T-helper 1 cell treated with Interleukin-12 subunit alpha and Interleukin-12 subunit beta and Interleukin-4 antibody, amounts not matched to agents 30 ng/mL and 1 ng/mL, for 36 hours (primary cell): Measurements from ENCODE around the gene PLA2G1B. TPM values are rescaled to one million over a fixed set of nuclear protein-coding genes. Genes with fewer than 3 reads are reported as not detected.

Experiments used
- intact Hi-C: fragments of 100-400 bp; cut with micrococcal nuclease; formaldehyde crosslinking; loops from one replicate; pipeline ENCODE4 v1.15.1; 2024
- total RNA-seq: library from RNA; stranded (reverse); gene quantifications from 2 replicates; pipeline ENCODE4 v1.2.3, GENCODE V29; 2022

Gene PLA2G1B
- total RNA-seq, 1 donor from 2014 or later, result not detected

- intact Hi-C loops, result no loop called here
These were observed 649 bp upstream of the PLA2G1B start for GRCh38 chr12:120328228-120328627.

- intact Hi-C loops, result loop anchor here (1.0 to 2.0 kb wide), 14 partner anchors 8 to 390 kb away; partner anchors contain the start of genes COX6A1, DYNLL1, POP5 and PXN
These were observed 2.6 kb downstream of the PLA2G1B start for GRCh38 chr12:120324841-120325417.

GRCh38 chr12:120323772-120324171 is 3.8 kb downstream of the PLA2G1B start:
- intact Hi-C loops, result loop anchor here (2.0 kb wide), 5 partner anchors 31 to 391 kb away; partner anchors contain the start of genes COX6A1, PXN and RNU4-1

- intact Hi-C loops, result no loop called here
These were observed 6.0 kb downstream of the PLA2G1B start for GRCh38 chr12:120321382-120322202.

- intact Hi-C loops, result loop anchor here (1.0 kb wide), 15 partner anchors 8 to 440 kb away; partner anchors contain the start of genes CIT, COX6A1, DYNLL1 and GATC
These were observed 10.1 kb downstream of the PLA2G1B start for GRCh38 chr12:120317224-120318105.

GRCh38 chr12:120316798-120317223 is 10.8 kb downstream of the PLA2G1B start:
- intact Hi-C loops, result loop anchor here (1.0 kb wide), 15 partner anchors 8 to 440 kb away; partner anchors contain the start of genes CIT, COX6A1, DYNLL1 and GATC

GRCh38 chr12:120314220-120314619 is 13.4 kb downstream of the PLA2G1B start:
- intact Hi-C loops, result no loop called here

GRCh38 chr12:120301962-120302815 is 25.4 kb downstream of the PLA2G1B start, which contains the start of gene SIRT4:
TSS of gene SIRT4 (plus strand) at chr12:120302321. CDS start at chr12:120303562, 1,241 bp downstream.
- intact Hi-C loops, result loop anchor here (1.0 kb wide), 8 partner anchors 9 to 167 kb away; partner anchors contain the start of genes PXN, RNU4-1, RPLP0 and SRSF9

GRCh38 chr12:120292661-120293531 is 34.7 kb downstream of the PLA2G1B start, which contains the start of gene RNU4-1:
TSS of gene RNU4-1 (minus strand) at chr12:120293237.
- intact Hi-C loops, result loop anchor here (1.0 to 5.0 kb wide), 9 partner anchors 9 to 1109 kb away; partner anchors contain the start of genes COX6A1, MLEC, RNF34 and SIRT4

GRCh38 chr12:120292411-120292660 is 35.2 kb downstream of the PLA2G1B start:
- intact Hi-C loops, result loop anchor here (1.0 to 5.0 kb wide), 6 partner anchors 32 to 1110 kb away; partner anchors contain the start of genes COX6A1, RNF34 and SPPL3

GRCh38 chr12:120290609-120291305 is 36.8 kb downstream of the PLA2G1B start:
- intact Hi-C loops, result loop anchor here (1.0 to 5.0 kb wide), 11 partner anchors 25 to 1112 kb away; partner anchors contain the start of genes BICDL1, PXN, RNF34 and RPLP0

- intact Hi-C loops, result no loop called here
These were observed 40.1 kb downstream of the PLA2G1B start for GRCh38 chr12:120287491-120287890.

GRCh38 chr12:120286768-120287490 is 40.6 kb downstream of the PLA2G1B start:
- intact Hi-C loops, result no loop called here

GRCh38 chr12:120284381-120284780 is 43.2 kb downstream of the PLA2G1B start:
- intact Hi-C loops, result no loop called here

GRCh38 chr12:120283318-120283717 is 44.3 kb downstream of the PLA2G1B start:
- intact Hi-C loops, result no loop called here

- intact Hi-C loops, result no loop called here
These were observed 49.2 kb downstream of the PLA2G1B start for GRCh38 chr12:120278137-120279069.

GRCh38 chr12:120276734-120277133 is 50.8 kb downstream of the PLA2G1B start:
- intact Hi-C loops, result no loop called here
